Kidney (tissue), 14 donors: ENCODE results near the gene CHD5. TPM values are rescaled to one million over a fixed set of nuclear protein-coding genes. Genes with fewer than 3 reads are reported as not detected.

Source experiments
- DNase-seq, 5 donors: peaks; one replicate each; pipeline ENCODE4 v3.0.0-alpha.2; 2013 to 2020
- FAIRE-seq: peaks from 2 replicates; lab custom pipeline; 2012; peaks lifted over from hg19 to GRCh38; lab: Jason Lieb, UNC
- H3K27ac ChIP-seq, 2 donors: one replicate each; pipeline ENCODE4 v1.7.0; 2013; ENCODE audit warnings: low read depth in 2 of 2, low read length in 2 of 2, inconsistent platforms in 1 of 2
- H3K27me3 ChIP-seq: one replicate; pipeline ENCODE4 v1.7.1; 2013; ENCODE audit warnings: low read length, inconsistent platforms; ENCODE audit not compliant: control insufficient read depth, insufficient read depth
- H3K36me3 ChIP-seq, 3 donors: one replicate each; pipeline versions ENCODE4 v1.7.0 to v1.7.1; 2013; ENCODE audit warnings: low read length in 3 of 3, control low read depth in 1 of 3, inconsistent platforms in 1 of 3; ENCODE audit not compliant: insufficient read depth in 3 of 3, control insufficient read depth in 2 of 3
- H3K4me1 ChIP-seq, 3 donors: one replicate each; pipeline versions ENCODE4 v1.7.0 to v1.7.1; 2013; ENCODE audit warnings: low read length in 3 of 3, inconsistent platforms in 1 of 3, low read depth in 1 of 3; ENCODE audit not compliant: control insufficient read depth in 2 of 3, insufficient read depth in 2 of 3
- H3K4me3 ChIP-seq, 3 donors: one replicate each; pipeline versions ENCODE4 v1.7.0 to v1.8.1; 2013; ENCODE audit warnings: low read length in 3 of 3, control low read depth in 1 of 3, inconsistent platforms in 1 of 3
- H3K9ac ChIP-seq, 3 donors: one replicate each; pipeline versions ENCODE4 v1.7.0 to v1.7.1; 2013; ENCODE audit warnings: low read length in 3 of 3, control low read depth in 1 of 3, inconsistent platforms in 1 of 3
- H3K9me3 ChIP-seq, 3 donors: one replicate each; pipeline versions ENCODE4 v1.7.0 to v1.7.1; 2013; ENCODE audit warnings: low read length in 3 of 3, control low read depth in 1 of 3, inconsistent platforms in 1 of 3; ENCODE audit not compliant: control insufficient read depth in 2 of 3, insufficient read depth in 1 of 3
- intact Hi-C: fragments of 100-400 bp; cut with DNase I; formaldehyde crosslinking; loops from one replicate; pipeline ENCODE4 v1.11.1; 2022
- polyA plus RNA-seq: library from polyadenylated mRNA; stranded (reverse); fragments of 350-450 nt; fragmentation: Illumina TruSeq; extraction: RNeasy Lipid Tissue Mini Kit (QIAGEN cat#74804); gene quantifications from one replicate; pipeline ENCODE4 v1.2.3, GENCODE V29; 2014; ENCODE audit warnings: low read depth, low replicate concordance; ENCODE audit not compliant: insufficient read depth
- total RNA-seq: library from RNA; stranded (reverse); fragmentation: NEBNext Ultra II Directional; extraction: Animal tissue kit (Norgen Biotek cat#: 25700); gene quantifications from one replicate; pipeline ENCODE4 v1.2.1, GENCODE V29; 2021
- TF ChIP-seq, protein P1 (sequence below): IDR thresholded peaks from 3 replicates; pipeline ENCODE4 v1.5.1; 2012; ENCODE audit warnings: mild to moderate bottlenecking, moderate library complexity, borderline replicate concordance; ENCODE audit not compliant: insufficient read depth; ENCODE audit errors: extremely low read depth
- donor health status: control.
- donor health status: control.
- donor health status: control.
- donor health status: control.
- donor health status: control.
- donor health status: DM: yes; HTN: yes; CAD: no.
- donor health status: Normal renal cell carcinoma (clear cell type).

Gene CHD5
- total and polyA plus RNA-seq, 2 donors from 2014 or later = 0.54 to 0.85 TPM

DNA sequence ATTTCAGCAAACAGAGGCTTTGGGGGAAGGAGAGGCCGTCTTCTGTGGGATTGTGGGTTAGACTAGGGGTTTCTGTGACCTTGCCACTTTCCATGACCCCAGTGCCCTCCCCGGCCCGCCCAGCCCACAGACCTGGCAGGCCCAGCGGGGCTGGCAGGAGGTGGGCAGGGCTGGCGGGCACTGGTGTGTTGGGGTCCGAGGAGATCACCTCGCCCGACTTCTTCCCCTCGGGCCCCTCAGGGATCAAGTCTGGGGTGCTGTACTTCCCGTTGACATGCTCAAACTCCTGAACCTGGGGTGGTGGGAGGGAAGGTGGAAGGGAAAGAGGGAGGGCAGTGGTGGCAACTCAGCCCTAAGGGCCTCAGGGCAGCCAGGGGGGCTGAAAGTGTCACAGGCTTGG, 56.3 kb downstream of the CHD5 start:
- DNase-seq = peak in 2 of 5 donors; percentile 24 to 43

DNA sequence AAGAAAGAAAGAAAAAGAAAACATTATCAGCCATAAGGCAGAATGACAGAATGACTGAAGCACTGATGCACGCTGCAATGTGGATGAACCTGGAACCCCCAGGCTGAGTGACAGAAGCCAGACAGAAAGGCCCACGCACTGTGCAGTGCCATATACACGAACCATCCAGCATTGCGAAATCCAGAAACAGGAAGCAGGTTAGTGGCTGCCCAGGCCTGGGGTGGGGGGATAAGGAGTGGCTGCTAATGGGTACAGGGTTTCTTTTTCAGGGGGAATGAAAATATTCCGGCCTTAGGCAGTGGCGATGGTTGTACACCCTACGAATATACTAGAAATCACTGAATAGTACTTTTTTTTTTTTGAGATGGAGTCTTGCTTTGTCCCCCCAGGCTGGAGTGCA, 57.0 kb downstream of the CHD5 start:
- FAIRE-seq (no peak), DNase-seq (peak in 1 of 5 donors; percentile 29)
- no peak overlapping the region for H3K9ac ChIP-seq
- H3K4me1 ChIP-seq = peaks cover 0 to 2% (median 0%) of the 10 kb centered on the region in 3 donors
- H3K27ac ChIP-seq = no peak overlapping the region
- TF ChIP-seq, protein P1, sequence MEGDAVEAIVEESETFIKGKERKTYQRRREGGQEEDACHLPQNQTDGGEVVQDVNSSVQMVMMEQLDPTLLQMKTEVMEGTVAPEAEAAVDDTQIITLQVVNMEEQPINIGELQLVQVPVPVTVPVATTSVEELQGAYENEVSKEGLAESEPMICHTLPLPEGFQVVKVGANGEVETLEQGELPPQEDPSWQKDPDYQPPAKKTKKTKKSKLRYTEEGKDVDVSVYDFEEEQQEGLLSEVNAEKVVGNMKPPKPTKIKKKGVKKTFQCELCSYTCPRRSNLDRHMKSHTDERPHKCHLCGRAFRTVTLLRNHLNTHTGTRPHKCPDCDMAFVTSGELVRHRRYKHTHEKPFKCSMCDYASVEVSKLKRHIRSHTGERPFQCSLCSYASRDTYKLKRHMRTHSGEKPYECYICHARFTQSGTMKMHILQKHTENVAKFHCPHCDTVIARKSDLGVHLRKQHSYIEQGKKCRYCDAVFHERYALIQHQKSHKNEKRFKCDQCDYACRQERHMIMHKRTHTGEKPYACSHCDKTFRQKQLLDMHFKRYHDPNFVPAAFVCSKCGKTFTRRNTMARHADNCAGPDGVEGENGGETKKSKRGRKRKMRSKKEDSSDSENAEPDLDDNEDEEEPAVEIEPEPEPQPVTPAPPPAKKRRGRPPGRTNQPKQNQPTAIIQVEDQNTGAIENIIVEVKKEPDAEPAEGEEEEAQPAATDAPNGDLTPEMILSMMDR = no peak
- H3K4me3 ChIP-seq = no peak overlapping the region
- no peaks in the 10 kb centered on the region for H3K27me3 ChIP-seq
- no peaks in the 10 kb centered on the region for H3K9me3 ChIP-seq
- intact Hi-C loops = no loop called here
- no peaks in the 10 kb centered on the region for H3K36me3 ChIP-seq

More for the DNA sequence above, 56.3 kb downstream of the CHD5 start:
- H3K4me1 ChIP-seq = peaks cover 0 to 2% (median 0%) of the 10 kb centered on the region in 3 donors
- H3K27ac ChIP-seq = no peak overlapping the region
- no peak for FAIRE-seq
- TF ChIP-seq, protein P1 = no peak
- H3K4me3 ChIP-seq = no peak overlapping the region
- no peaks in the 10 kb centered on the region for H3K36me3 ChIP-seq
- intact Hi-C loops = no loop called here
- H3K9ac ChIP-seq = no peak overlapping the region
- no peaks in the 10 kb centered on the region for H3K9me3 ChIP-seq
- no peaks in the 10 kb centered on the region for H3K27me3 ChIP-seq

DNA sequence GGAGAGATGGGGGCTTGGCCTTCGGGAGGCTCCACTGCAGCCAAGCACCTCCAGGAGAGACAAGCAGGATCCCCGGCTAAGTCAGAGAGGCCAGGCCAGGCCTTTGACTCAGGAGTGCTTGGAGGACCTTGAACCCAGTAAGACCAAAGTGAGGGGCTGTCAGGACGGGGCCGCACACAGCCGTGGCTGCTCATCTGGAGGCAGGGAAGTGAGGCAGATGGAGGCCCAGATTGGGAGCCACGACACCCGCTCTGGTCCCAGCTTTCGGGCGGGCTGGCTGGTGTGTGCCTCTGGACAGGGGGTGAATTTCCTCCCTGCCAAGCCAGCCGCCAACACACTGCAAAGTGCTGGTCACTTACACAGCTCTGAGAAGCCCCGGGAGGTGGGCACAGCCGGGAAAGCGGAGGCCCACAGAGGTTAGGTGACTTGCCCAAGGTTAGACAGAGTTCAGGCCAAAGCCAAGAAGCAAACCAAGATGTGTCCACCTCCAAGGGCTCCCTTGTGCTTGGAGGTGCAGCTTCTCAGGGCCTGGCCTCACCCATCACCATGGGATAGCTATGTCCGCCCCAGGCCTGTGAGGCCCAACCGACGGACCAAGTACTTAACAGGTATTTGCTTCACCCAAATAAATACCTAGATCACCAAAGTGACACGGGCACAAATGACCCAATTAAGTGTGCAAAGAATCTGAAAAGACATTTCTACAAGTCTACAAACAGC, 58.3 kb downstream of the CHD5 start:
- Histone ChIP-seq H3K9me3 (peaks cover 0 to 2% (median 0%) of the 10 kb centered on the region in 3 donors), H3K36me3 (no peaks in the 10 kb centered on the region), H3K9ac (no peak overlapping the region), H3K4me3 (no peak overlapping the region), H3K4me1 (no peaks in the 10 kb centered on the region), H3K27me3 (no peaks in the 10 kb centered on the region), H3K27ac (no peak overlapping the region)
- DNase-seq = peak in 1 of 5 donors; percentile 49
- no peak for FAIRE-seq
- intact Hi-C loops = no loop called here
- TF ChIP-seq, protein P1 = no peak
